Measurements from ENCODE around the gene LIPE. TPM values are rescaled to one million over a fixed set of nuclear protein-coding genes. Genes with fewer than 3 reads are reported as not detected.

Gene LIPE
- total and polyA plus RNA-seq, 4 donors: 3.6 to 7.7 (median 4.5) TPM

GRCh38 chr19:42392165-42392564 is 35.0 kb downstream of the LIPE start:
- 72 to 82% methylated on average over 4 of the region's 4 CpGs for WGBS, 2 donors
- ATAC-seq (ENCODE audit: insufficient read depth, low FRiP score) (no peak), DNase-seq (no peak)
- peaks cover 0 to 8% (median under 1%) of the 10 kb centered on the region in 5 donors for H3K4me1 ChIP-seq (ENCODE audit: control insufficient read depth in 5 of 5, insufficient read depth in 5 of 5, low read length in 5 of 5)
- peaks cover 0 to 29% (median 15%) of the 10 kb centered on the region in 3 donors for H3K27me3 ChIP-seq (ENCODE audit: control insufficient read depth in 3 of 3, insufficient read depth in 3 of 3, low read length in 2 of 3)
- H3K9me3 ChIP-seq (ENCODE audit: control insufficient read depth in 4 of 4, insufficient read depth in 3 of 4, low read length in 3 of 4): peaks cover 0 to 4% (median 0%) of the 10 kb centered on the region in 4 donors
- no peak for TF ChIP-seq CTCF (IDR thresholded peaks at IDR 0.05; ENCODE audit: control extremely low read depth, extremely low read depth)
- H3K4me3 ChIP-seq: no peak overlapping the region
- no peak overlapping the region for H3K27ac ChIP-seq (ENCODE audit: low read depth in 1 of 2, low read length in 1 of 2)
- no peaks in the 10 kb centered on the region for H3K36me3 ChIP-seq (ENCODE audit: control insufficient read depth in 4 of 4, insufficient read depth in 4 of 4, low read length in 4 of 4)
- H3K9ac ChIP-seq (ENCODE audit: insufficient read depth in 1 of 2, low read length in 2 of 2): no peak overlapping the region

GRCh38 chr19:42389899-42390298 is 37.3 kb downstream of the LIPE start, which contains the start of gene CNFN:
TSS of gene CNFN (minus strand) at chr19:42390297. CDS start at chr19:42389037, 1,260 bp downstream.
- peaks cover 0 to 2% (median 0%) of the 10 kb centered on the region in 5 donors for H3K4me1 ChIP-seq (ENCODE audit: control insufficient read depth in 5 of 5, insufficient read depth in 5 of 5, low read length in 5 of 5)
- DNase-seq: no peak
- TF ChIP-seq CTCF (IDR thresholded peaks at IDR 0.05; ENCODE audit: control extremely low read depth, extremely low read depth): no peak
- H3K4me3 ChIP-seq: no peak within 1 kb of the TSS
- no peaks in the 10 kb centered on the region for H3K36me3 ChIP-seq (ENCODE audit: control insufficient read depth in 4 of 4, insufficient read depth in 4 of 4, low read length in 4 of 4)
- WGBS, 2 donors: 53 to 58% methylated on average over 12 of the region's 12 CpGs
- H3K27ac ChIP-seq (ENCODE audit: low read depth in 1 of 2, low read length in 1 of 2): no peak within 1 kb of the TSS
- no peak within 1 kb of the TSS for H3K9ac ChIP-seq (ENCODE audit: insufficient read depth in 1 of 2, low read length in 2 of 2)
- peaks cover 0 to 31% (median 17%) of the 10 kb centered on the region in 3 donors for H3K27me3 ChIP-seq (ENCODE audit: control insufficient read depth in 3 of 3, insufficient read depth in 3 of 3, low read length in 2 of 3)
- no peak for ATAC-seq (ENCODE audit: insufficient read depth, low FRiP score)
- peaks cover 0 to 4% (median 0%) of the 10 kb centered on the region in 4 donors for H3K9me3 ChIP-seq (ENCODE audit: control insufficient read depth in 4 of 4, insufficient read depth in 3 of 4, low read length in 3 of 4)

GRCh38 chr19:42388851-42389489 is 38.2 kb downstream of the LIPE start:
- H3K9me3 ChIP-seq (ENCODE audit: control insufficient read depth in 4 of 4, insufficient read depth in 3 of 4, low read length in 3 of 4): peaks cover 0 to 4% (median 0%) of the 10 kb centered on the region in 4 donors
- no peak for TF ChIP-seq CTCF (IDR thresholded peaks at IDR 0.05; ENCODE audit: control extremely low read depth, extremely low read depth)
- H3K27ac ChIP-seq (ENCODE audit: low read depth in 1 of 2, low read length in 1 of 2): no peak overlapping the region
- H3K36me3 ChIP-seq (ENCODE audit: control insufficient read depth in 4 of 4, insufficient read depth in 4 of 4, low read length in 4 of 4): no peaks in the 10 kb centered on the region
- 78 to 88% methylated on average over 14 to 20 of the region's 20 CpGs for WGBS, 2 donors
- ATAC-seq (ENCODE audit: insufficient read depth, low FRiP score) (no peak), DNase-seq (no peak)
- no peak overlapping the region for H3K9ac ChIP-seq (ENCODE audit: insufficient read depth in 1 of 2, low read length in 2 of 2)
- peaks cover 0 to 31% (median 17%) of the 10 kb centered on the region in 3 donors for H3K27me3 ChIP-seq (ENCODE audit: control insufficient read depth in 3 of 3, insufficient read depth in 3 of 3, low read length in 2 of 3)
- H3K4me1 ChIP-seq (ENCODE audit: control insufficient read depth in 5 of 5, insufficient read depth in 5 of 5, low read length in 5 of 5): peaks cover 0 to 2% (median 0%) of the 10 kb centered on the region in 5 donors
- H3K4me3 ChIP-seq: no peak overlapping the region
